ENCODE measurements around the gene TMEM258. TPM values are rescaled to one million over a fixed set of nuclear protein-coding genes. Genes with fewer than 3 reads are reported as not detected.

Gene TMEM258
- total and polyA plus RNA-seq, 10 of the 15 experiments (the other 5 are each of a cell fraction or from before 2014, with no cell fraction given), result 160 to 840 (median 326) TPM

- TF ChIP-seq PAX5 (IDR thresholded peaks at IDR 0.05; ENCODE audit: borderline replicate concordance, low read depth, low read length) (no peak), BCL11A (IDR thresholded peaks at IDR 0.05; ENCODE audit: low read depth, low read length) (no peak)
- TF ChIP-seq, protein P1, sequence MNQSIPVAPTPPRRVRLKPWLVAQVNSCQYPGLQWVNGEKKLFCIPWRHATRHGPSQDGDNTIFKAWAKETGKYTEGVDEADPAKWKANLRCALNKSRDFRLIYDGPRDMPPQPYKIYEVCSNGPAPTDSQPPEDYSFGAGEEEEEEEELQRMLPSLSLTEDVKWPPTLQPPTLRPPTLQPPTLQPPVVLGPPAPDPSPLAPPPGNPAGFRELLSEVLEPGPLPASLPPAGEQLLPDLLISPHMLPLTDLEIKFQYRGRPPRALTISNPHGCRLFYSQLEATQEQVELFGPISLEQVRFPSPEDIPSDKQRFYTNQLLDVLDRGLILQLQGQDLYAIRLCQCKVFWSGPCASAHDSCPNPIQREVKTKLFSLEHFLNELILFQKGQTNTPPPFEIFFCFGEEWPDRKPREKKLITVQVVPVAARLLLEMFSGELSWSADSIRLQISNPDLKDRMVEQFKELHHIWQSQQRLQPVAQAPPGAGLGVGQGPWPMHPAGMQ (IDR thresholded peaks at IDR 0.05; ENCODE audit: borderline replicate concordance), result no peak
Measured at GRCh38 chr11:61762223-61762615, 30.2 kb downstream of the TMEM258 start (continued).

DNA sequence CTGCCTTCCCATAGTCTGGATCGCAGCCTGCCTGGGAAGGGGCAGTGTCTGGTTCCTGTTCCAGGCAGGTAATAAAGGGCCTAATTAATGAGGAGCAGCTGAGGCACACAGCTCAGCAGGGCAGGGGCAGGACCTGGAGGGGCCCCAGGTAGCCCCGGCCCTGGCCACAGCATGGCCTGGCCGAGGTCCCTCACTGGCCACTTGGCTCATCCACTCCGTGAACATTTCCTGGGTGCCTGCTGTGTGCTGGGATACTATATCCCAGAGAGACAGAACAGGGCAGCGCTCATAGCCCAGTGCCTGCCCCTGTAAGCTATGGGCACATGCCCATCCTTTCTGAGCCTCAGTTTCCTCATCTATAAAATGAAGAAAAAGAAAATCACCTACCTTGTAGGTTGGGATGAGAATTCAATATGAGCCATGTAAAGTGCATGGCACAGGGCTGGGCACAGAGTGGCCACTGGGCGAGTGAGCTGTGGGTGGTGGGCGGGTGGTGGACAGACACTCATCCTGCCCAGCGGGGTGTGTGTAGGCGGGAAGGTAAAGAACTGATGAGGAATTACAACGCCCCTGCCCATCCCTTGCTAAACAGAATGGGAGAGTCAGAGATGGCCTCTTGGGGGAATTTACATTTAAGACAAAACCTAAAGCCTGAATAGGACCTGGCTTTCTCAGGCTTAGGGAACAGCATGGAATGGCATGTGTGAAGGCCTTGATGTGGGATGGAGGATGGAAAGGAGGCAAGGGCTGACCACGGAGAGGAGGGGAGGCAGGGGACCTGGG is 30.8 kb downstream of the TMEM258 start:
- no TSS peak for BruUV-seq (replicated peaks)
- Histone ChIP-seq H3K9me3 (replicated peaks; ENCODE audit: control insufficient read depth, insufficient read depth, low read length) (no peaks in the 10 kb centered on the region), H3K4me1 (ENCODE audit: control insufficient read depth, insufficient read depth, low read length) (peaks cover 7% of the 10 kb centered on the region), H2AFZ (ENCODE audit: control insufficient read depth, low read depth, low read length) (no peak overlapping the region), H3K9ac (ENCODE audit: control insufficient read depth, insufficient read depth, low read length) (no peak overlapping the region), H4K20me1 (ENCODE audit: control insufficient read depth, insufficient read depth) (no peaks in the 10 kb centered on the region), H3K36me3 (ENCODE audit: control insufficient read depth in 2 of 2, insufficient read depth in 2 of 2, low read length in 1 of 2) (no peaks in the 10 kb centered on the region), H3K27ac (ENCODE audit: control insufficient read depth, insufficient read depth) (no peak overlapping the region), H3K4me2 (ENCODE audit: control insufficient read depth, insufficient read depth) (no peak overlapping the region), H3K27me3 (replicated peaks in 1 of 2; ENCODE audit: control insufficient read depth in 2 of 2, insufficient read depth in 2 of 2, low read length in 1 of 2) (no peaks in the 10 kb centered on the region), H3K79me2 (ENCODE audit: control insufficient read depth, insufficient read depth, low read length) (no peaks in the 10 kb centered on the region), H3K4me3 (no peak overlapping the region)
- ATAC-seq (no peak), FAIRE-seq (no peak), DNase-seq (ENCODE audit: low read depth, low spot score) (no peak)
- intact Hi-C loops (cut with micrococcal nuclease; ENCODE audit: unreplicated experiment), result no loop called here
- in situ Hi-C loops (cut with MboI), result no loop called here
- WGBS (ENCODE audit: insufficient coverage, insufficient replicate concordance, low lambda C conversion rate, missing lambda C conversion rate), result 43% methylated on average over 11 of the region's 11 CpGs
- RAD21 ChIA-PET (ENCODE audit: unreplicated experiment), result interaction anchor here (1.0 kb wide), 1 partner anchor 36 kb away, joined by 3 read pairs; no protein-coding TSS in a partner anchor
- CTCF ChIA-PET, result interaction anchor here (1.1 kb wide), 1 partner anchor 14 kb away, joined by 4 read pairs; no protein-coding TSS in a partner anchor
- SMC1A ChIA-PET (ENCODE audit: uncharacterized antibody, unreplicated experiment), result interaction anchor here (2.0 kb wide), 1 partner anchor 12 kb away, joined by 4 read pairs; no protein-coding TSS in a partner anchor
- POLR2A ChIA-PET, result no interaction called here
- no peak for TF ChIP-seq LARP7 (IDR thresholded peaks at IDR 0.05)
- TF ChIP-seq RUNX3 (IDR thresholded peaks at IDR 0.05; ENCODE audit: low read length), result no peak
- no peak for TF ChIP-seq CREM (IDR thresholded peaks at IDR 0.05; ENCODE audit: low read depth)
- no peak for TF ChIP-seq IRF4 (IDR thresholded peaks at IDR 0.05; ENCODE audit: low read depth, low read length)
- TF ChIP-seq REST (IDR thresholded peaks at IDR 0.05; ENCODE audit: low read depth, low read length), result no peak
- no peak for TF ChIP-seq ASH2L (IDR thresholded peaks at IDR 0.05; ENCODE audit: borderline replicate concordance, low read depth)
- TF ChIP-seq ZZZ3 (IDR thresholded peaks at IDR 0.05; ENCODE audit: control insufficient read depth, insufficient read length, low read depth), result no peak
- TF ChIP-seq HCFC1 (IDR thresholded peaks at IDR 0.05; ENCODE audit: low read length), result no peak
- TF ChIP-seq RBBP5 (conservative IDR thresholded peaks at IDR 0.05), result no peak
- no peak for TF ChIP-seq BMI1 (IDR thresholded peaks at IDR 0.05; ENCODE audit: borderline replicate concordance)
- no peak for TF ChIP-seq BHLHE40 (IDR thresholded peaks at IDR 0.05; ENCODE audit: borderline replicate concordance in 1 of 2, low read depth in 2 of 2, low read length in 1 of 2)
- no peak for TF ChIP-seq CEBPB (IDR thresholded peaks at IDR 0.05; ENCODE audit: borderline replicate concordance in 1 of 2, low read depth in 2 of 2, low read length in 2 of 2)
- TF ChIP-seq TCF3 (IDR thresholded peaks at IDR 0.05; ENCODE audit: borderline replicate concordance, insufficient read depth, low read depth, low read length), result no peak
- TF ChIP-seq, protein P2, sequence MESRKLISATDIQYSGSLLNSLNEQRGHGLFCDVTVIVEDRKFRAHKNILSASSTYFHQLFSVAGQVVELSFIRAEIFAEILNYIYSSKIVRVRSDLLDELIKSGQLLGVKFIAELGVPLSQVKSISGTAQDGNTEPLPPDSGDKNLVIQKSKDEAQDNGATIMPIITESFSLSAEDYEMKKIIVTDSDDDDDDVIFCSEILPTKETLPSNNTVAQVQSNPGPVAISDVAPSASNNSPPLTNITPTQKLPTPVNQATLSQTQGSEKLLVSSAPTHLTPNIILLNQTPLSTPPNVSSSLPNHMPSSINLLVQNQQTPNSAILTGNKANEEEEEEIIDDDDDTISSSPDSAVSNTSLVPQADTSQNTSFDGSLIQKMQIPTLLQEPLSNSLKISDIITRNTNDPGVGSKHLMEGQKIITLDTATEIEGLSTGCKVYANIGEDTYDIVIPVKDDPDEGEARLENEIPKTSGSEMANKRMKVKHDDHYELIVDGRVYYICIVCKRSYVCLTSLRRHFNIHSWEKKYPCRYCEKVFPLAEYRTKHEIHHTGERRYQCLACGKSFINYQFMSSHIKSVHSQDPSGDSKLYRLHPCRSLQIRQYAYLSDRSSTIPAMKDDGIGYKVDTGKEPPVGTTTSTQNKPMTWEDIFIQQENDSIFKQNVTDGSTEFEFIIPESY (IDR thresholded peaks at IDR 0.05), result no peak

Measured in GM12878 (cell line).